Fibroblast of lung (primary cell): Measurements from ENCODE around the gene TSNAXIP1. TPM values are rescaled to one million over a fixed set of nuclear protein-coding genes. Genes with fewer than 3 reads are reported as not detected.
A peak's percentile ranks its signal among the peaks of the same experiment; 100 is the strongest.

Source experiments
- DNase-seq, 2 donors: peaks; one replicate each; pipeline versions ENCODE4 v3.0.0 to v3.0.0-alpha.2; 2010; ENCODE audit warnings: low read depth in 2 of 2
- H2AFZ ChIP-seq: 2 replicates; pipeline ENCODE4 v1.5.1; 2012; ENCODE audit warnings: low read length, control low read depth, inconsistent platforms
- H3K27ac ChIP-seq: 2 replicates; pipeline ENCODE4 v1.5.1; 2011; ENCODE audit warnings: low read length, control low read depth; ENCODE audit not compliant: insufficient read depth
- H3K27me3 ChIP-seq: 2 replicates; pipeline ENCODE4 v1.5.1; 2011; ENCODE audit warnings: mild to moderate bottlenecking, low read length; ENCODE audit not compliant: control insufficient read depth, insufficient read depth
- H3K36me3 ChIP-seq: 2 replicates; pipeline ENCODE4 v1.5.1; 2011; ENCODE audit warnings: low read length; ENCODE audit not compliant: control insufficient read depth, insufficient read depth
- H3K4me1 ChIP-seq: 2 replicates; pipeline ENCODE4 v1.5.1; 2011; ENCODE audit warnings: low read length; ENCODE audit not compliant: control insufficient read depth, insufficient read depth; ENCODE audit errors: extremely low read depth
- H3K4me2 ChIP-seq: 2 replicates; pipeline ENCODE4 v1.5.1; 2011; ENCODE audit warnings: low read length, control low read depth; ENCODE audit not compliant: insufficient read depth; ENCODE audit errors: extremely low read depth
- H3K4me3 ChIP-seq, 4 experiments: fragments of 200-600 bp in 1 of 4; sonication (generic) in 1 of 4; replicated peaks in 1 of 4; 2 replicates each; pipeline ENCODE4 v1.5.1; 2011 to 2016; ENCODE audit warnings: low read length in 4 of 4, low read depth in 3 of 4, mild to moderate bottlenecking in 3 of 4, control low read depth in 2 of 4, inconsistent platforms in 1 of 4, mixed read lengths in 1 of 4; ENCODE audit not compliant: insufficient read depth in 1 of 4; ENCODE audit errors: control extremely low read depth in 1 of 4
- H3K79me2 ChIP-seq: 2 replicates; pipeline ENCODE4 v1.5.1; 2012; ENCODE audit warnings: mild to moderate bottlenecking, low read length, inconsistent platforms; ENCODE audit not compliant: control insufficient read depth, insufficient read depth
- H3K9ac ChIP-seq: 2 replicates; pipeline ENCODE4 v1.5.1; 2011; ENCODE audit warnings: mild to moderate bottlenecking, low read length, control low read depth; ENCODE audit not compliant: insufficient read depth
- H3K9me3 ChIP-seq: 2 replicates; pipeline ENCODE4 v1.5.1; 2012; ENCODE audit warnings: low read depth, low read length; ENCODE audit not compliant: control insufficient read depth, insufficient read depth
- H4K20me1 ChIP-seq: 2 replicates; pipeline ENCODE4 v1.5.1; 2011; ENCODE audit warnings: low read length; ENCODE audit not compliant: control insufficient read depth, insufficient read depth; ENCODE audit errors: extremely low read depth
- CTCF ChIP-seq, 2 donors: IDR thresholded peaks in 1 of 2; conservative IDR thresholded peaks in 1 of 2; 1 replicate in 1 of 2; 2 replicates in 1 of 2; pipeline ENCODE4 v1.5.1; 2011 to 2012; ENCODE audit warnings: low read length in 2 of 2, control low read depth in 1 of 2, inconsistent platforms in 1 of 2, low read depth in 1 of 2, mild to moderate bottlenecking in 1 of 2
- EZH2 ChIP-seq: IDR thresholded peaks from 2 replicates; pipeline ENCODE4 v1.5.1; 2012; ENCODE audit warnings: low read length, control low read depth, mild to moderate bottlenecking; ENCODE audit errors: missing control alignments
- polyA plus RNA-seq, 2 donors: library from polyadenylated mRNA; depleted of rRNA in 1 of 2; stranded (reverse) in 1 of 2; unstranded in 1 of 2; fragments of >200 nt; gene quantifications; 2 replicates each; pipeline ENCODE4 v1.2.1, GENCODE V29; 2011 to 2012; ENCODE audit warnings: missing spikeins in 1 of 2
- total RNA-seq: library from RNA; depleted of rRNA; stranded (reverse); fragments of >200 nt; gene quantifications from 2 replicates; pipeline ENCODE4 v1.2.1, GENCODE V29; 2014

Gene TSNAXIP1
- total and polyA plus RNA-seq, 2 donors (not counting 1 experiment from before 2014, with no cell fraction given) = 0.45 to 1.2 TPM

GRCh38 chr16:67855789-67856188, 49.1 kb downstream of the TSNAXIP1 start:
- H3K27me3 ChIP-seq = no peaks in the 10 kb centered on the region
- peaks cover 19% of the 10 kb centered on the region for H3K4me1 ChIP-seq
- no peak for DNase-seq
- H3K4me3 ChIP-seq = no peak overlapping the region
- no peak overlapping the region for H3K4me2 ChIP-seq
- H3K27ac ChIP-seq = no peak overlapping the region
- peaks cover 1% of the 10 kb centered on the region for H3K36me3 ChIP-seq
- no peak for TF ChIP-seq CTCF (conservative IDR thresholded peaks at IDR 0.05 in 1 of 2, IDR thresholded peaks at IDR 0.05 in 1 of 2; ENCODE audit: low read depth in 1 of 2, low read length in 2 of 2)
- H3K9me3 ChIP-seq = no peaks in the 10 kb centered on the region
- H3K9ac ChIP-seq = no peak overlapping the region
- H2AFZ ChIP-seq = no peak overlapping the region
- H3K79me2 ChIP-seq = peaks cover 86% of the 10 kb centered on the region
- no peaks in the 10 kb centered on the region for H4K20me1 ChIP-seq

- Histone ChIP-seq H3K27me3 (no peaks in the 10 kb centered on the region), H2AFZ (no peak overlapping the region), H4K20me1 (peaks cover 3% of the 10 kb centered on the region), H3K9ac (no peak overlapping the region), H3K36me3 (peaks cover 1% of the 10 kb centered on the region), H3K27ac (peak overlapping the region; percentile 99), H3K4me2 (peak overlapping the region; percentile 30), H3K9me3 (no peaks in the 10 kb centered on the region), H3K79me2 (peaks cover 86% of the 10 kb centered on the region), H3K4me3 (no peak overlapping the region), H3K4me1 (peaks cover 27% of the 10 kb centered on the region)
- DNase-seq = no peak
- TF ChIP-seq EZH2 = no peak
- TF ChIP-seq CTCF (conservative IDR thresholded peaks at IDR 0.05 in 1 of 2, IDR thresholded peaks at IDR 0.05 in 1 of 2; ENCODE audit: low read depth in 1 of 2, low read length in 2 of 2) = no peak
Measured at GRCh38 chr16:67856927-67857546, 50.3 kb downstream of the TSNAXIP1 start.

- peaks cover 6% of the 10 kb centered on the region for H3K36me3 ChIP-seq
- H3K9ac ChIP-seq = peak overlapping the region; percentile 39
- peak; percentile 77 to 92 for DNase-seq
- TF ChIP-seq CTCF (conservative IDR thresholded peaks at IDR 0.05 in 1 of 2, IDR thresholded peaks at IDR 0.05 in 1 of 2; ENCODE audit: low read depth in 1 of 2, low read length in 2 of 2) = no peak
- TF ChIP-seq EZH2 = no peak
- H3K27ac ChIP-seq = peak overlapping the region; percentile 99
- H4K20me1 ChIP-seq = peaks cover 3% of the 10 kb centered on the region
- H3K27me3 ChIP-seq = no peaks in the 10 kb centered on the region
- H3K4me3 ChIP-seq = no peak overlapping the region
- H3K79me2 ChIP-seq = peaks cover 90% of the 10 kb centered on the region
- peaks cover 33% of the 10 kb centered on the region for H3K4me1 ChIP-seq
- H2AFZ ChIP-seq = no peak overlapping the region
- H3K9me3 ChIP-seq = no peaks in the 10 kb centered on the region
- peak overlapping the region; percentile 30 for H3K4me2 ChIP-seq
Measured at GRCh38 chr16:67857547-67858233, 51.0 kb downstream of the TSNAXIP1 start.
